Stimulated activated CD4-positive, alpha-beta T cell treated with anti-CD3 and anti-CD28 coated beads, Interleukin-15, amount 100 ng/mL, for 48 hours (primary cell): Measurements from ENCODE around the gene SEC14L5.
A peak's percentile ranks its signal among the peaks of the same experiment; 100 is the strongest.

Experiments
- DNase-seq, 2 donors: peaks; one replicate each; pipeline ENCODE4 v3.0.0-alpha.2; 2020; ENCODE audit warnings: low read depth in 2 of 2

Gene SEC14L5

DNA sequence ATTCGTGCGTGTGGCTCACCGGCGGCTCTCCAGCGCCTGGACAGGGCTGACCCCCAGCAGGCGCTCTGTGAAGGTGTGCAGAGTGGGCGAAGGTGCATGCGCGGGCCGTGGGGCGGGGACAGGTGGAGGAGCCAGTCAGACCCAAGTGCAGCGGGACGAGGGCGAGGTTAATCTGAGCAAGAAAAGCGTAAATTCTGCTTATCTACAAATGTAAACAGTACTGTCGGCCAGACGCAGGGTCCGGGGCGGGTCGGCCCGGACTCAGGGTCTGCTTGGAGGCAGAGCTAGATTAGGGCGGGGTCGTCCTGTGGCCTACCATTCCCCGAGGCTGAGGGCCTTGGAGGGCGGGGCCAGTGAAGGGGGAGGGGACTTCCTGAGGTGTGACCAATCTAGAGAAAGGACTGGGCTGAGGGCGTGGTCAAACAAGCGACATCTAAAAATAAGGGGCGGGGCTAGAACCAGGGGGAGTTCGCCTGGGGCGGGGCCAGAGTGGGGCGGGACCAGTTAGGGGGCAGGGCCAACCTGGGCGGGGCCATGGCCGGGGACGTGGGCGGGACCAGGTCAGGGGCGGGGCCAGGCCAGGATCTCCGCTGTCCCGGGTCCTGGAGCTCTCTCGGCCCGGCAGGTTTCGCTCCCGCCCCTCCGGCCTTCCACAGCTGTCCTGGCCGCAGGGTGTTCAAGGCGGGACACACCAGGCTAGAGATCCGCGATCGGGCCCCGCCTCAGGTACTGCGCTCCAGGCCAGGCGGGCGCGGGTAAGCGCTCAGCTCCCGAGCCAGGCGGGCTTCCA, at the start of gene SEC14L5:
Gene SEC14L5 (plus strand): TSS at position 611 of the 790 bp plus-strand sequence. CDS start 994 bp downstream, outside the sequence.
- DNase-seq: peak; percentile 92 to 93

- DNase-seq: no peak
These were observed 49.2 kb upstream of the SEC14L5 start for GRCh38 chr16:4908854-4909401.

GRCh38 chr16:4909825-4910224, 48.3 kb upstream of the SEC14L5 start:
- no peak for DNase-seq

DNA sequence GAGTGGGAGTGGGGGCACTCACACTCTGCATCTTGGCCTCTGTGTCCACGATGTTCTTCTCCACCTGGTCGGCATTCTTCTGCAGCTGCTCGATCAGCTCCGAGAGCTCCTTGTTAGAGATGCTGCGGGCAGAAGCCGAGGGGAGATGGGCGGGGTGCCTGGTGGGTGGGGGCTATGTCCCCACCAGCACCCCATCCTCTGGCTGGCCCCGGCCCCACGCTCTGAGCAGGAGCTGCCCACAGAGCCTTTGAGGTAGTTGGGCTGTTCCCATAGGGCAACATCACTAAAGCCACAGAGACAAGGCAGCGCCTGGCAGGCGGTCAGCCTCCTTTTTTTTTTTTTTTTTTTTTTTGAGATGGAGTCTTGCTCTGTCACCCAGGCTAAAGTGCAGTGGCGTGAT, 47.3 kb upstream of the SEC14L5 start:
- DNase-seq: no peak

DNA sequence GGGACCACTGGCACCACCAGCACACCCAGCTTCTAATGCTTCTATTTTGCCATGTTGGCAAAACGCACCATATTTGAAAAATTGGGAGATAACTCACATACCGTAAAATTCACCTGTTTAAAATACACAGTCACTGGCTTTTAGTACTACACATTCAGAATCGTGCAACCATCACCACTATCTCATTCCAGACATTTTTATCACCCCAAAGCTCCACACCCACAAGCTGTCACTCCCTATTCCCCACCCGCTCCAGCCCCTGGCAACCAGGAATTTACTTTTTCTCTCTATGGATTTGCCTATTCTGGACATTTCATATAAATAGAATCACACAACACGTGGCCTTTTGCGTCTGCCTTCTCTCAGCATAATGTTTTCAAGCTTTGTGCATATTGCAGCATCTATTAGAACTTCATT, 46.2 kb upstream of the SEC14L5 start:
- no peak for DNase-seq

DNA sequence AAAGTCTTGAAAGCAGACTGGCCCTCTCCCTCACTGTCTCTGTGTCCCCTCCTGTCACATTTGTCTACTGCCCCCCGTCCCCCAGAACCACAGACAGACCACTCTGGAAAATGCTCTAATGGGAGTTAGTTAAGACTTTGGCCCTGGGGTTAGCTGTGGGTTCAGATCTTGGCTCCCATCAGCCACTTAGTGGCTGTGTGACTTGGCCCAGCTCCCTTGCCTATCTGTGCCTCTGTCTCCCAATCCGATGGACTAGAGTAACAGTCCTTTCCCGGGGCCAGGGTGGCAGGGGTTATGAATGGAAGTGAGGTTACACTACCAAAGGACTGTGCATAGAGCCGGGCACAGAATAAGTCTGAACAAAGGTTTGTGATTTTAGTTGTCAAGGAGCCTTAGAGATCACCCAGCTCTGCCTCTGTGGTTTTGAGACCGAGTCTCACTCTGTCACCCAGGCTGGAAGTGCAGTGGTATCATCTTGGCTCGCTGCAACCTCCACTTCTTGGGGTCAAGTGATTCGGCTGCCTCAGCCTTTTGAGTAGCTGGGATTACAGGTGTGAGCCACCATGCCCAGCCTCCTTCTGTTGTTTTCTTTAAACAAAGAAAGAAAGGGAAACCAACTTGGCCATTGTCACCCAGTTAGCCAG, 44.9 kb upstream of the SEC14L5 start:
- no peak for DNase-seq

GRCh38 chr16:4913774-4914525, 44.2 kb upstream of the SEC14L5 start:
- DNase-seq: no peak

- DNase-seq: no peak
These were observed 43.5 kb upstream of the SEC14L5 start for GRCh38 chr16:4914528-4915225.

GRCh38 chr16:4915226-4915761, 42.8 kb upstream of the SEC14L5 start:
- DNase-seq: no peak

DNA sequence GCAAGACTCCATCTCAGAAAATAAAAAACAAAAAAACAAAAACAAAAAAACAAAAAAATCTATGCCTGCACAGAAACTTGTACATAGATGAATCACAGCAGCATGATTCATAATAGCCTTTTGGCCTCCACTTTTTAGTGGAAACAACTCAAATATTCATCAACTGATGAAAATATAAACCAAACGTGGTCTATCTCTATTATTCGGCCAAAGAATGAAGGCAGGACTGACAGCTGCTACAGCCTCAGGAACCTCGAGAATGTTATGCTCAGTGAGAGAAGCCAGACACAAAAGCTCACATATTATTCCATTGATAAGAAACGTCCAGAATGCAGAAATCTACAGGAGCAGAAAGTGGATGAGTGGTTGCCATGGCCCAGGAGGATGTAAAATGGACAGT, 41.0 kb upstream of the SEC14L5 start:
- DNase-seq: no peak

- DNase-seq: no peak
These were observed 39.3 kb upstream of the SEC14L5 start for GRCh38 chr16:4918781-4919251.

DNA sequence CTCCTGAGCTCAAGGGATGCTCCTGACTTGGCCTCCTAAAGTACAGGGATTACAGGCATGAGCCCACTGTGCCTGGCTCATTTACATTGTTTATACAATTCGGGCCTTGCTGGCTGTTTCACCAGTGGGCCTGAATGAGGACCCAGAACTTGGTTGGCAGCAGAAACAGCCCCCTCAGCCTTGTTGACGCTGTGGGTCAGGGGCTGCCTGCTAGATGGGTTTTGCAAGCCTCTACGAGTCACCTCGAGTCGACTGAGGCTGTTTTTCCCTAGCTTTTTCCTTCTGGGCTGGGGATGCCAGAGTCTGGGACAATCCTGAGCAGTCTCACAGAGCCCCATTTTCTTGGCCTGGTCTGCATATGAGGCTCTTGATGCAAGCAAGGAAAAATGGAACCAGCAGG, 37.3 kb upstream of the SEC14L5 start:
- no peak for DNase-seq

- no peak for DNase-seq
These were observed 35.3 kb upstream of the SEC14L5 start for GRCh38 chr16:4922721-4923342.

- DNase-seq: no peak
These were observed 34.3 kb upstream of the SEC14L5 start for GRCh38 chr16:4923853-4924252.

DNA sequence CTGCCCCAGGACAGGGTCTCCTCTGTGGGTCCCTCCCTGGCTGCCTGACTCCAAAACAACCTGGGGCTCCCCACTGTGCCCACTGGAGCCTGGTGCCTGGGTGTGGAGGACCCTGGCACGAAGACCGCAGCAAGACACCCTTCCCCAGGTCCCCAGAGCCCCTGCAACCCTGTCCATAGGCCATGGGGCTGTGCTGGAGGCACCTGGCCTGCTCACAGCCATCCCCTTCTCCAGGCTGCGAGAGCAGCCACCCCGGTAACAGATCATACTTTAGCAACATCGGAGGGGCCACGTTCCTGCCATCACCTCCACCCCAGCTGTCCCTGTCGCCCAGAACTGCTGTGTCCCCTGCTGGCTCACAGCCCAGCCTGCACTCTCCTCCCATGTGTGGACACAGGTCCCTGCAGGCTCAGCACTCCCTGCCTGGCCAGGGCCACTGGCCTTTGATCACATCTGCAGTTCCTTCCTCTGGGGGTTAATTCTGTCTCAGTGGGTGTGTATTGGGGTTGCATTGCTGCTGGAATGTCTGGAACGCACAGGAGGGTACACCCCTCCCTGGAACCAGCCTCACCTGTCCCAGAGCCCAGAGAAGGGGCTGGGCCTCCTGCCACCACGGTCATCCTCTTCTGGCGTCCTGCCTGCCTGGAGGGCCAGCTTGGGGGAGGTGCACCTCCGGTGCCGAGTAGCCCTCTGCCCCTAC, 33.4 kb upstream of the SEC14L5 start:
- DNase-seq: no peak

DNA sequence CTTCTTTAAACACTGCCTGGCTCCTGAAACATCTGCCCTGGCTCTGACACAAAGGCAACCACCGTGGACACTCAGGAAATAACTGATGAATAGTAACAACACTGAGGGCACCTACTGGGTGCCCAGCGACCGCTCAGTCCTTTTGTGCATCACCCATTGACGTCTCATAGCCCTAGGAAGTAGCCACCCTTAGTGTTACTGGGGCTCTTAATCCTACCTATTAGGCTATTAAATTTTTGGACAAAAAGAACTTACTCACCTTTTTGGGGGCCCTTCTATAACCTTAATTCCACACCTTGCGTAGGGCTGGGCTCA, 32.9 kb upstream of the SEC14L5 start:
- DNase-seq: no peak

GRCh38 chr16:4925791-4926190, 32.3 kb upstream of the SEC14L5 start:
- DNase-seq: no peak

- DNase-seq: no peak
These were observed 31.2 kb upstream of the SEC14L5 start for GRCh38 chr16:4926928-4927327.

GRCh38 chr16:4927661-4928060, 30.5 kb upstream of the SEC14L5 start:
- no peak for DNase-seq

- no peak for DNase-seq
These were observed 29.9 kb upstream of the SEC14L5 start for GRCh38 chr16:4928227-4928626.
